ENCODE data around the gene YBX1. TPM values are rescaled to one million over a fixed set of nuclear protein-coding genes. Genes with fewer than 3 reads are reported as not detected.
A peak's percentile ranks its signal among the peaks of the same experiment; 100 is the strongest.
"Not testable (repeated sequence)": the region's sequence is repeated elsewhere in the genome, so short reads cannot be mapped to it uniquely, and the experiment has no call there.

The YBX1 gene
- total and polyA plus RNA-seq, 2 of the 13 experiments (the other 11 are each of a cell fraction or from before 2014, with no cell fraction given), result 339 to 628 TPM

- FAIRE-seq; H2AFZ ChIP-seq (ENCODE audit: low read length); H3K4me2 ChIP-seq (ENCODE audit: low read depth, low read length); H3K27me3 ChIP-seq (ENCODE audit: control insufficient read depth in 1 of 2, insufficient read depth in 2 of 2, low read length in 2 of 2); BruUV-seq (replicated peaks); H3K9me3 ChIP-seq (ENCODE audit: low read length); CTCF ChIA-PET (ENCODE audit: low intra/inter-chr PET ratio, low total read pairs); DNase-seq (ENCODE audit: low spot score); in situ Hi-C loops (cut with HindIII; ENCODE audit: extremely low pct_ligation_motif_present, low pct_unique_long_range_greater_than_20kb); H3K36me3 ChIP-seq (replicated peaks in 1 of 2; ENCODE audit: control insufficient read depth in 1 of 2, insufficient read depth in 2 of 2, low read length in 2 of 2): not testable (repeated sequence)
- 4% methylated on average over 5 of the region's 33 CpGs for WGBS (ENCODE audit: low lambda C conversion rate)
- intact Hi-C loops (cut with micrococcal nuclease; ENCODE audit: unreplicated experiment), result loop anchor here (2.0 kb wide), 1 partner anchor 24 kb away; the partner anchor contains the start of gene PPIH
- peak; percentile 19 for ATAC-seq
- Histone ChIP-seq H3K9ac (ENCODE audit: insufficient read depth, low read depth, low read length) (peak overlapping the region; percentile 97), H3K4me3 (replicated peaks in 1 of 3; ENCODE audit: insufficient read depth in 1 of 3, low read depth in 2 of 3, low read length in 3 of 3) (peak overlapping the region; percentile 66 to 86 (median 84); a peak in 5 of 6 replicates), H3K27ac (ENCODE audit: extremely low read length, insufficient read depth, low read length) (peak overlapping the region; percentile 95), H3K4me1 (ENCODE audit: insufficient read depth, low read length) (peaks cover 51% of the 10 kb centered on the region), H3K79me2 (ENCODE audit: insufficient read depth, low read length) (peaks cover 66% of the 10 kb centered on the region), H4K20me1 (ENCODE audit: insufficient read depth, low read length) (peaks cover 42% of the 10 kb centered on the region)
- TF ChIP-seq ZNF740 (CRISPR knock-in tag; IDR thresholded peaks at IDR 0.05) (0 out of 2 replicates have a peak, but pooled peaks have one; percentile 47), RAD21 (CRISPR knock-in tag; IDR thresholded peaks at IDR 0.05) (0 out of 2 replicates have a peak, but pooled peaks have one; percentile 7)
- POLR2A ChIA-PET, result interaction anchor here (0.6 to 5.3 kb wide), 27 partner anchors 9 to 348 kb away, joined by 3 to 51 read pairs (median 4); partner anchors contain the start of genes C1orf50, CLDN19, P3H1 and PPIH
Observed at GRCh38 chr1:42682484-42682738, 193 bp downstream of the YBX1 start.

- FAIRE-seq, result no peak
- intact Hi-C loops (cut with micrococcal nuclease; ENCODE audit: unreplicated experiment), result loop anchor here (2.0 kb wide), 1 partner anchor 24 kb away; the partner anchor contains the start of gene PPIH
- Histone ChIP-seq H3K4me2 (ENCODE audit: low read depth, low read length) (peak overlapping the region; percentile 99), H3K27me3 (ENCODE audit: control insufficient read depth in 1 of 2, insufficient read depth in 2 of 2, low read length in 2 of 2) (no peaks in the 10 kb centered on the region; a peak in 1 of 5 replicates), H2AFZ (ENCODE audit: low read length) (no peak overlapping the region), H3K27ac (ENCODE audit: extremely low read length, insufficient read depth, low read length) (peak overlapping the region; percentile 95), H3K4me1 (ENCODE audit: insufficient read depth, low read length) (peaks cover 57% of the 10 kb centered on the region), H4K20me1 (ENCODE audit: insufficient read depth, low read length) (peaks cover 47% of the 10 kb centered on the region), H3K79me2 (ENCODE audit: insufficient read depth, low read length) (peaks cover 71% of the 10 kb centered on the region), H3K9ac (ENCODE audit: insufficient read depth, low read depth, low read length) (peak overlapping the region; percentile 80), H3K4me3 (replicated peaks in 1 of 3; ENCODE audit: insufficient read depth in 1 of 3, low read depth in 2 of 3, low read length in 3 of 3) (peak overlapping the region; percentile 66 to 87 (median 86)), H3K36me3 (replicated peaks in 1 of 2; ENCODE audit: control insufficient read depth in 1 of 2, insufficient read depth in 2 of 2, low read length in 2 of 2) (peaks cover 3 to 12% of the 10 kb centered on the region in 2 experiments; a peak in 3 of 5 replicates), H3K9me3 (ENCODE audit: low read length) (no peaks in the 10 kb centered on the region)
- DNase-seq (ENCODE audit: low spot score), result peak; percentile 31
- WGBS (ENCODE audit: low lambda C conversion rate), result 2% methylated on average over 26 of the region's 103 CpGs
- ATAC-seq, result peak; percentile 43
- ChIA-PET POLR2A (interaction anchor here (0.6 to 5.3 kb wide), 28 partner anchors 9 to 349 kb away, joined by 3 to 51 read pairs (median 4); partner anchors contain the start of genes C1orf50, CLDN19, P3H1 and PPIH), CTCF (ENCODE audit: low intra/inter-chr PET ratio, low total read pairs) (no interaction called here)
- in situ Hi-C loops (cut with HindIII; ENCODE audit: extremely low pct_ligation_motif_present, low pct_unique_long_range_greater_than_20kb), result no loop called here
- no TSS peak for BruUV-seq (replicated peaks)
- TF ChIP-seq BRD4 (CRISPR knock-in tag; IDR thresholded peaks at IDR 0.05) (0 out of 2 replicates have a peak, but pooled peaks have one; percentile 28), AGO1 (IDR thresholded peaks at IDR 0.05; ENCODE audit: low read depth, low read length, poor library complexity, severe bottlenecking) (peak; percentile 59), NRL (CRISPR knock-in tag; IDR thresholded peaks at IDR 0.05; ENCODE audit: borderline replicate concordance) (no peak; the same call in 1 of the 2 replicates), ZNF773 (CRISPR knock-in tag; IDR thresholded peaks at IDR 0.05; ENCODE audit: borderline replicate concordance) (peak; percentile 53; the same call in 1 of the 2 replicates), TFDP1 (CRISPR knock-in tag; IDR thresholded peaks at IDR 0.05; ENCODE audit: borderline replicate concordance) (peak; percentile 54; the same call in 1 of the 2 replicates), CREB3 (CRISPR knock-in tag; IDR thresholded peaks at IDR 0.05) (0 out of 2 replicates have a peak, but pooled peaks have one; percentile 44), ZHX1 (CRISPR knock-in tag; IDR thresholded peaks at IDR 0.05; ENCODE audit: low read depth) (no peak), RFXAP (CRISPR knock-in tag; IDR thresholded peaks at IDR 0.05; ENCODE audit: borderline replicate concordance) (peak; percentile 80; the same call in 1 of the 2 replicates)
Observed at GRCh38 chr1:42682739-42683531, 717 bp downstream of the YBX1 start.

Data from HepG2 (cell line).